ENCODE results near the gene BAIAP3. TPM values are rescaled to one million over a fixed set of nuclear protein-coding genes. Genes with fewer than 3 reads are reported as not detected.

BAIAP3 gene
- total RNA-seq, 1 experiment from 2014 or later, result 6.8 TPM

GRCh38 chr16:1322407-1322806 is 11.0 kb upstream of the BAIAP3 start:
- Histone ChIP-seq H3K4me2 (ENCODE audit: insufficient read depth, insufficient read length, low read length) (no peak overlapping the region), H3K23ac (ENCODE audit: insufficient read length, low read depth, low read length) (no peak overlapping the region), H3K23me2 (ENCODE audit: insufficient read length, low read depth, low read length, poor library complexity, severe bottlenecking) (no peaks in the 10 kb centered on the region), H3K56ac (ENCODE audit: insufficient read length, low read depth, low read length) (no peak overlapping the region), H4K5ac (ENCODE audit: insufficient read length, low read depth, low read length) (no peak overlapping the region), H3K79me2 (ENCODE audit: insufficient read depth, low read length) (0 out of 2 replicates have a peak, but pooled peaks cover 2% of the 10 kb centered on the region), H2AFZ (ENCODE audit: low read length) (no peak overlapping the region), H4K91ac (ENCODE audit: insufficient read length, low read depth, low read length) (no peak overlapping the region), H2BK5ac (ENCODE audit: insufficient read length, low read length) (no peak overlapping the region), H4K20me1 (ENCODE audit: control insufficient read depth, insufficient read depth, insufficient read length) (no peaks in the 10 kb centered on the region), H3K27ac (ENCODE audit: insufficient read length, low read depth, low read length) (no peak overlapping the region), H2BK12ac (ENCODE audit: insufficient read length, low read depth, low read length) (no peak overlapping the region), H3K14ac (ENCODE audit: insufficient read depth, low read length) (no peak overlapping the region), H3K9me3 (ENCODE audit: control insufficient read depth, low read depth, low read length) (no peaks in the 10 kb centered on the region), H2BK120ac (ENCODE audit: low read depth, low read length, poor library complexity, severe bottlenecking) (no peak overlapping the region), H3K4ac (ENCODE audit: low read depth, low read length) (no peak overlapping the region), H3T11ph (ENCODE audit: low read length) (no peak overlapping the region), H4K8ac (replicated peaks; ENCODE audit: insufficient read length, low read depth, low read length) (no peak overlapping the region), H2BK20ac (ENCODE audit: low read depth, low read length, poor library complexity, severe bottlenecking) (no peak overlapping the region), H3K9ac (ENCODE audit: extremely low read depth, insufficient read length, low read length) (no peak overlapping the region), H3K4me1 (ENCODE audit: insufficient read depth, low read length) (no peaks in the 10 kb centered on the region), H2AK5ac (ENCODE audit: insufficient read length, low read length) (no peak overlapping the region), H2BK15ac (ENCODE audit: low read depth, low read length) (no peak overlapping the region), H3K27me3 (ENCODE audit: insufficient read depth, low read length) (no peaks in the 10 kb centered on the region), H3K18ac (ENCODE audit: insufficient read length, low read depth, low read length) (no peak overlapping the region), H3K79me1 (ENCODE audit: insufficient read depth, low read depth, low read length, poor library complexity, severe bottlenecking) (no peaks in the 10 kb centered on the region)
- Mint-ChIP-seq H3K27ac (no peak overlapping the region), H3K27me3 (ENCODE audit: low read depth) (no peaks in the 10 kb centered on the region), H3K9me3 (no peaks in the 10 kb centered on the region), H3K36me3 (ENCODE audit: insufficient read depth in 1 of 3, low read depth in 3 of 3) (peaks cover 31 to 74% (median 55%) of the 10 kb centered on the region in 3 experiments), H3K4me3 (no peak overlapping the region), H3K4me1 (peaks cover 0 to 9% of the 10 kb centered on the region in 2 experiments; a peak in 2 of 4 replicates)
- TF ChIP-seq CTCF (conservative IDR thresholded peaks at IDR 0.05), result no peak
- DNase-seq, result no peak
- WGBS (ENCODE audit: extremely low coverage, insufficient read length, low lambda C conversion rate), result no CpG with 5 or more reads among the region's 8 CpGs

Measured in H9 (cell line).